ENCODE measurements around the gene PSD2.
A peak's percentile ranks its signal among the peaks of the same experiment; 100 is the strongest.

Gene PSD2

DNA sequence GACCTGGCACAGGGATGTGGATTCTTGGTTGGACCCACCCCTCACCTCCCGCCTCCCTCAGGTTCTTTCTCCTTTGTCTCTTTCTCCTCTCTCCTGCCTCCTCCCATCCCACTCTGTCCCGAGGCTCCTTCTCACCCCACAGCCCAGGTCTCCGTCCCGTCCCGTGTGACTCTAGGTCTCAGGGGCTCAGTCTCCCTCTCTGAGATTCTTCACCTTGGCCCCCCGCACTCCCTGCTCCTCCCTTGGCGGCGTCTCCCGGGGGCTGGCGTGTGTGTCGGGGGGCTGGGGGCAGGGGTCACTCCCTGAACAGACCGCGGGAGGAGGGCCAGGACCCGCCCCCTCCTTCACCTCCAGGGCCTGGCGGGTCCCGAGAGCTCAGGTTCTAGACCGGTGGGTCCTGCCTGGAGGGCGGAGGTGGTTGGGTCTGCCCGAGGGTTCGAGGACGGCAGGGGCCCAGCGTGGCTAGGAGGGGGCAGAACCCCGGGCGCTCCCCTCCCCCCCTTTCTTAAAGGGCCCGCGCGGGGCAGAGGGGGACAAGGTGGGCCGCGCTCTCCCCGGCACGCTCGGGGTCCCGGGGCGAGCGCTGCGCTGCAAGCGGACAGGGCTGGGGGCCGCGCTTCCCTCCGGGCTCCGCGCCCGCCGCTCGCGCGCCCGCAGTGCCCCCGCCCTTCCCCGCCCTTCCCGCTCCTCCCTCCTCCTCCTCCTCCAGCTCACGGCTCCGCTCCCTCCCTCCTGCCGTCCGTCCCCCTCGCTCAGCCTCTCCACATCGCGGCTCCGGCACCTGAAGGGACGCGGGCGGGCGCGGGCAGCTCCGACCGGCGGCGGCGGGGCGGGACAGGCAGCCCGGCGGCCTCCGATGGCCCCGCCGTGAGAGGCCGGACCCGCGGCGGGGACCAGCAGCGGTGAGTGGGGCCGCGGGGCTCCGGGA, at the start of gene PSD2:
PSD2 (plus strand) TSS at position 735 of the 928 bp plus-strand sequence. CDS start 13,633 bp downstream, outside the sequence.
- H3K9ac ChIP-seq (ENCODE audit: low read length): no peak within 1 kb of the TSS
- H3K27me3 ChIP-seq (ENCODE audit: control insufficient read depth in 1 of 2, insufficient read depth in 2 of 2, low read length in 2 of 2): peaks cover 23 to 52% of the 10 kb centered on the region in 2 donors
- H3K27ac ChIP-seq (ENCODE audit: low read depth, low read length): no peak within 1 kb of the TSS
- peak within 1 kb of the TSS in 1 of 2 donors; percentile 49 for H3K4me3 ChIP-seq (ENCODE audit: low read depth in 1 of 2, low read length in 2 of 2)
- no peaks in the 10 kb centered on the region for H3K9me3 ChIP-seq (ENCODE audit: low read length)
- H3K4me1 ChIP-seq (ENCODE audit: insufficient read depth, low read length): no peaks in the 10 kb centered on the region
- no peaks in the 10 kb centered on the region for H3K36me3 ChIP-seq (ENCODE audit: insufficient read depth, low read length)

GRCh38 chr5:139746691-139747582, 48.7 kb upstream of the PSD2 start:
- peaks cover 29% of the 10 kb centered on the region for H3K4me1 ChIP-seq (ENCODE audit: insufficient read depth, low read length)

GRCh38 chr5:139747583-139748504, 47.8 kb upstream of the PSD2 start:
- no peaks in the 10 kb centered on the region for H3K36me3 ChIP-seq (ENCODE audit: insufficient read depth, low read length)
- H3K9me3 ChIP-seq (ENCODE audit: low read length): no peaks in the 10 kb centered on the region
- H3K9ac ChIP-seq (ENCODE audit: low read length): no peak overlapping the region
- H3K27ac ChIP-seq (ENCODE audit: low read depth, low read length): peak overlapping the region; percentile 49
- peaks cover 29% of the 10 kb centered on the region for H3K4me1 ChIP-seq (ENCODE audit: insufficient read depth, low read length)
- peaks cover 18 to 28% of the 10 kb centered on the region in 2 donors for H3K27me3 ChIP-seq (ENCODE audit: control insufficient read depth in 1 of 2, insufficient read depth in 2 of 2, low read length in 2 of 2)
- peak overlapping the region; percentile 41 to 48 for H3K4me3 ChIP-seq (ENCODE audit: low read depth in 1 of 2, low read length in 2 of 2)

More at GRCh38 chr5:139746691-139747582, 48.7 kb upstream of the PSD2 start:
- Histone ChIP-seq H3K9ac (ENCODE audit: low read length) (no peak overlapping the region), H3K27me3 (ENCODE audit: control insufficient read depth in 1 of 2, insufficient read depth in 2 of 2, low read length in 2 of 2) (peaks cover 18 to 28% of the 10 kb centered on the region in 2 donors), H3K27ac (ENCODE audit: low read depth, low read length) (peak overlapping the region; percentile 24), H3K9me3 (ENCODE audit: low read length) (no peaks in the 10 kb centered on the region), H3K4me3 (ENCODE audit: low read depth in 1 of 2, low read length in 2 of 2) (peak overlapping the region; percentile 41 to 48), H3K36me3 (ENCODE audit: insufficient read depth, low read length) (no peaks in the 10 kb centered on the region)

DNA sequence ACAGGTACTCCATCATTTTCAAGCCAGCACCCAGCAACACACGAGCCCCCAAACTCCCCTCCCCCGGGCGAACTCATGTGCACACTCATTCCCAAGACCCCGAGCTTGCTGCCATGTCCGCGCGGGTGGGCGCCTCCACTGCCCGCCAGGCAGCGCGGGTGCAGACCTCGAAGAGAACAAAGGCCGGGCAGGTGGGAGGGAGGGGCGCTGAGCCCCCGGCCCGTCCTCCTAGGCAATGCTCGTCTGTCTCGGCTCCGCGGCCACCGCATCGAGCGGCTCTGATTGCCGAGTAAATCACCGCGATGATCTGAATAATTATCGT, 47.1 kb upstream of the PSD2 start:
- Histone ChIP-seq H3K27ac (ENCODE audit: low read depth, low read length) (no peak overlapping the region), H3K9ac (ENCODE audit: low read length) (no peak overlapping the region), H3K9me3 (ENCODE audit: low read length) (no peaks in the 10 kb centered on the region), H3K36me3 (ENCODE audit: insufficient read depth, low read length) (no peaks in the 10 kb centered on the region), H3K27me3 (ENCODE audit: control insufficient read depth in 1 of 2, insufficient read depth in 2 of 2, low read length in 2 of 2) (peaks cover 24 to 28% of the 10 kb centered on the region in 2 donors), H3K4me1 (ENCODE audit: insufficient read depth, low read length) (peaks cover 29% of the 10 kb centered on the region), H3K4me3 (ENCODE audit: low read depth in 1 of 2, low read length in 2 of 2) (no peak overlapping the region)

- Histone ChIP-seq H3K27ac (ENCODE audit: low read depth, low read length) (no peak overlapping the region), H3K9me3 (ENCODE audit: low read length) (no peaks in the 10 kb centered on the region), H3K9ac (ENCODE audit: low read length) (no peak overlapping the region), H3K4me1 (ENCODE audit: insufficient read depth, low read length) (peaks cover 29% of the 10 kb centered on the region), H3K36me3 (ENCODE audit: insufficient read depth, low read length) (no peaks in the 10 kb centered on the region), H3K4me3 (ENCODE audit: low read depth in 1 of 2, low read length in 2 of 2) (no peak overlapping the region), H3K27me3 (ENCODE audit: control insufficient read depth in 1 of 2, insufficient read depth in 2 of 2, low read length in 2 of 2) (peaks cover 25 to 29% of the 10 kb centered on the region in 2 donors)
Observed at GRCh38 chr5:139749242-139749641, 46.4 kb upstream of the PSD2 start.

GRCh38 chr5:139751236-139751635, 44.4 kb upstream of the PSD2 start:
- H3K9ac ChIP-seq (ENCODE audit: low read length): no peak overlapping the region
- peaks cover 38 to 49% of the 10 kb centered on the region in 2 donors for H3K27me3 ChIP-seq (ENCODE audit: control insufficient read depth in 1 of 2, insufficient read depth in 2 of 2, low read length in 2 of 2)

GRCh38 chr5:139752506-139753473, 42.8 kb upstream of the PSD2 start:
- H3K9ac ChIP-seq (ENCODE audit: low read length): no peak overlapping the region
- H3K27ac ChIP-seq (ENCODE audit: low read depth, low read length): no peak overlapping the region
- no peaks in the 10 kb centered on the region for H3K36me3 ChIP-seq (ENCODE audit: insufficient read depth, low read length)
- peaks cover 6% of the 10 kb centered on the region for H3K4me1 ChIP-seq (ENCODE audit: insufficient read depth, low read length)
- H3K9me3 ChIP-seq (ENCODE audit: low read length): no peaks in the 10 kb centered on the region
- peaks cover 36 to 42% of the 10 kb centered on the region in 2 donors for H3K27me3 ChIP-seq (ENCODE audit: control insufficient read depth in 1 of 2, insufficient read depth in 2 of 2, low read length in 2 of 2)
- H3K4me3 ChIP-seq (ENCODE audit: low read depth in 1 of 2, low read length in 2 of 2): no peak overlapping the region

More at GRCh38 chr5:139751236-139751635, 44.4 kb upstream of the PSD2 start:
- Histone ChIP-seq H3K27ac (ENCODE audit: low read depth, low read length) (no peak overlapping the region), H3K9me3 (ENCODE audit: low read length) (no peaks in the 10 kb centered on the region), H3K4me1 (ENCODE audit: insufficient read depth, low read length) (peaks cover 21% of the 10 kb centered on the region), H3K36me3 (ENCODE audit: insufficient read depth, low read length) (no peaks in the 10 kb centered on the region), H3K4me3 (ENCODE audit: low read depth in 1 of 2, low read length in 2 of 2) (no peak overlapping the region)

DNA sequence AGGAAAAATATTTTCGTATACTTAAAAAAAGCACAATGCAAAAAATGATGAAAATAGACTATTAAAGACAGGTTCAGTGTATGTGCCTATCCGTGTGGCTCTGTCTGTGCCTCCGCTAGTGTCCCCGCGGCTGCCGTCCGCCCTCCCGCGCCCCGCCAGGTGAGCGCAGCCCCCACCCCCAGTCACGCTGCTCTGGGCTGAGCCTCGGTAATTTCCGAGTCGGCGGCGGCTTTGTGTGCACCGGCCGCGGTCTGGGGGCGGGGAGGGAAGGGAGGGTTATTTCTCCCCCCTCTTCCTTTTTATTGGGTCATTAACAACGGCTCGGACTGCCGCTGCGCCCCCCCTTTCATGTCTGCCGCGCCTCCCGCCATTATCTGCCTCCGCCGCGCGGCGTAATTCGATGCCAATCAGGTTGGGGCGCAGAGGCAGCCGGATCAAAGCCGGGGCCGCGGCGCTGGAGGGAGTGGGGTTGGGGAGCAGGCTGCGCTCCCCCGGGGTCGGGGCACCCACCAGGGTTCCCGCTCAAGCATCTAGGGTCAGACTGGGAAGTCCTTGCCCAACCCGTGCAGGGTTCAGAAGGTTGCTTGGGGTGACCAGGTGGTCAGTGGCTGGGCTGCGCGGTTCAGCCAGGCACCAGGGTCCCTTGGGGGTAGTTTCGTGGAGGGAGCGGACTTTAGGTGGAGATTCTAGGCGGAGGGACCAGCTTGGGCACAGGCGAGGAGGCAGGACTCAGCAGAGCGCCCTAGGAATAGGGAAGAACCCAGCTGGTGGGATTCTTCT, 39.5 kb upstream of the PSD2 start:
- H3K9ac ChIP-seq (ENCODE audit: low read length): no peak overlapping the region
- no peak overlapping the region for H3K4me3 ChIP-seq (ENCODE audit: low read depth in 1 of 2, low read length in 2 of 2)

GRCh38 chr5:139756971-139757370, 38.6 kb upstream of the PSD2 start:
- Histone ChIP-seq H3K9me3 (ENCODE audit: low read length) (no peaks in the 10 kb centered on the region), H3K9ac (ENCODE audit: low read length) (no peak overlapping the region), H3K4me1 (ENCODE audit: insufficient read depth, low read length) (no peaks in the 10 kb centered on the region), H3K4me3 (ENCODE audit: low read depth in 1 of 2, low read length in 2 of 2) (no peak overlapping the region), H3K36me3 (ENCODE audit: insufficient read depth, low read length) (no peaks in the 10 kb centered on the region), H3K27me3 (ENCODE audit: control insufficient read depth in 1 of 2, insufficient read depth in 2 of 2, low read length in 2 of 2) (peaks cover 19 to 28% of the 10 kb centered on the region in 2 donors), H3K27ac (ENCODE audit: low read depth, low read length) (no peak overlapping the region)

More for the DNA sequence above, 39.5 kb upstream of the PSD2 start:
- H3K27me3 ChIP-seq (ENCODE audit: control insufficient read depth in 1 of 2, insufficient read depth in 2 of 2, low read length in 2 of 2): peaks cover 19 to 28% of the 10 kb centered on the region in 2 donors
- no peaks in the 10 kb centered on the region for H3K9me3 ChIP-seq (ENCODE audit: low read length)
- H3K36me3 ChIP-seq (ENCODE audit: insufficient read depth, low read length): no peaks in the 10 kb centered on the region
- H3K4me1 ChIP-seq (ENCODE audit: insufficient read depth, low read length): no peaks in the 10 kb centered on the region
- H3K27ac ChIP-seq (ENCODE audit: low read depth, low read length): no peak overlapping the region

Measured in muscle layer of colon (tissue), 2 donors.